ENCODE measurements around the gene SETD7.

DNA sequence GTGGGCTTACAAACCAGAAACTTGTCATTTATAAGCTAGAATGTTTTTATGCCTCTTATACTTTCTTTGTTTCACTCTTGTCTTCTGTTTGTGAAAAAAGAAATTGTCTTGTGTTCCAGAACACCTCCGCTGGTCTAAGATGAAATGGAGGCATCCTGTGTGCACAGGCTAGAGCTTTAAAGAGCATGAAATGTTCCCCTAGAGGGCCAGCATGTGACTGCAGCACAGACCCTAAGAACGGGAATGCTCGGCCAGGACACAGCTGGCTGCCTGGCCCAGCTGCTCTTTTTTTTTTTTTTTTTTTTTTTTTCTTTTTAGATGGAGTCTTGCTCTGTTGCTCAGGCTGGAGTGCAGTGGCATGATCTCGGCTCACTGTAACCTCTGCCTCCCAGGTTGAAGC lies 33.6 kb downstream of the SETD7 start:
- TF ChIP-seq, protein P1, sequence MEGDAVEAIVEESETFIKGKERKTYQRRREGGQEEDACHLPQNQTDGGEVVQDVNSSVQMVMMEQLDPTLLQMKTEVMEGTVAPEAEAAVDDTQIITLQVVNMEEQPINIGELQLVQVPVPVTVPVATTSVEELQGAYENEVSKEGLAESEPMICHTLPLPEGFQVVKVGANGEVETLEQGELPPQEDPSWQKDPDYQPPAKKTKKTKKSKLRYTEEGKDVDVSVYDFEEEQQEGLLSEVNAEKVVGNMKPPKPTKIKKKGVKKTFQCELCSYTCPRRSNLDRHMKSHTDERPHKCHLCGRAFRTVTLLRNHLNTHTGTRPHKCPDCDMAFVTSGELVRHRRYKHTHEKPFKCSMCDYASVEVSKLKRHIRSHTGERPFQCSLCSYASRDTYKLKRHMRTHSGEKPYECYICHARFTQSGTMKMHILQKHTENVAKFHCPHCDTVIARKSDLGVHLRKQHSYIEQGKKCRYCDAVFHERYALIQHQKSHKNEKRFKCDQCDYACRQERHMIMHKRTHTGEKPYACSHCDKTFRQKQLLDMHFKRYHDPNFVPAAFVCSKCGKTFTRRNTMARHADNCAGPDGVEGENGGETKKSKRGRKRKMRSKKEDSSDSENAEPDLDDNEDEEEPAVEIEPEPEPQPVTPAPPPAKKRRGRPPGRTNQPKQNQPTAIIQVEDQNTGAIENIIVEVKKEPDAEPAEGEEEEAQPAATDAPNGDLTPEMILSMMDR (conservative IDR thresholded peaks at IDR 0.05): no peak
- no peak for TF ChIP-seq ZFX (IDR thresholded peaks at IDR 0.05)

Measured in C4-2B (cell line).